Kidney (tissue), 14 donors: ENCODE results near the gene KRT79. TPM values are rescaled to one million over a fixed set of nuclear protein-coding genes. Genes with fewer than 3 reads are reported as not detected.

Experiments
- DNase-seq, 5 donors: peaks; one replicate each; pipeline ENCODE4 v3.0.0-alpha.2; 2013 to 2020
- FAIRE-seq: peaks from 2 replicates; lab custom pipeline; 2012; peaks lifted over from hg19 to GRCh38; lab: Jason Lieb, UNC
- H3K27ac ChIP-seq, 2 donors: one replicate each; pipeline ENCODE4 v1.7.0; 2013; ENCODE audit warnings: low read depth in 2 of 2, low read length in 2 of 2, inconsistent platforms in 1 of 2
- H3K27me3 ChIP-seq: one replicate; pipeline ENCODE4 v1.7.1; 2013; ENCODE audit warnings: low read length, inconsistent platforms; ENCODE audit not compliant: control insufficient read depth, insufficient read depth
- H3K36me3 ChIP-seq, 3 donors: one replicate each; pipeline versions ENCODE4 v1.7.0 to v1.7.1; 2013; ENCODE audit warnings: low read length in 3 of 3, control low read depth in 1 of 3, inconsistent platforms in 1 of 3; ENCODE audit not compliant: insufficient read depth in 3 of 3, control insufficient read depth in 2 of 3
- H3K4me1 ChIP-seq, 3 donors: one replicate each; pipeline versions ENCODE4 v1.7.0 to v1.7.1; 2013; ENCODE audit warnings: low read length in 3 of 3, inconsistent platforms in 1 of 3, low read depth in 1 of 3; ENCODE audit not compliant: control insufficient read depth in 2 of 3, insufficient read depth in 2 of 3
- H3K4me3 ChIP-seq, 3 donors: one replicate each; pipeline versions ENCODE4 v1.7.0 to v1.8.1; 2013; ENCODE audit warnings: low read length in 3 of 3, control low read depth in 1 of 3, inconsistent platforms in 1 of 3
- H3K9ac ChIP-seq, 3 donors: one replicate each; pipeline versions ENCODE4 v1.7.0 to v1.7.1; 2013; ENCODE audit warnings: low read length in 3 of 3, control low read depth in 1 of 3, inconsistent platforms in 1 of 3
- H3K9me3 ChIP-seq, 3 donors: one replicate each; pipeline versions ENCODE4 v1.7.0 to v1.7.1; 2013; ENCODE audit warnings: low read length in 3 of 3, control low read depth in 1 of 3, inconsistent platforms in 1 of 3; ENCODE audit not compliant: control insufficient read depth in 2 of 3, insufficient read depth in 1 of 3
- CTCF ChIP-seq: IDR thresholded peaks from 3 replicates; pipeline ENCODE4 v1.5.1; 2012; ENCODE audit warnings: mild to moderate bottlenecking, moderate library complexity, borderline replicate concordance; ENCODE audit not compliant: insufficient read depth; ENCODE audit errors: extremely low read depth
- intact Hi-C: fragments of 100-400 bp; cut with DNase I; formaldehyde crosslinking; loops from one replicate; pipeline ENCODE4 v1.11.1; 2022
- polyA plus RNA-seq: library from polyadenylated mRNA; stranded (reverse); fragments of 350-450 nt; fragmentation: Illumina TruSeq; extraction: RNeasy Lipid Tissue Mini Kit (QIAGEN cat#74804); gene quantifications from one replicate; pipeline ENCODE4 v1.2.3, GENCODE V29; 2014; ENCODE audit warnings: low read depth, low replicate concordance; ENCODE audit not compliant: insufficient read depth
- total RNA-seq: library from RNA; stranded (reverse); fragmentation: NEBNext Ultra II Directional; extraction: Animal tissue kit (Norgen Biotek cat#: 25700); gene quantifications from one replicate; pipeline ENCODE4 v1.2.1, GENCODE V29; 2021
- donor health status: control.
- donor health status: control.
- donor health status: control.
- donor health status: control.
- donor health status: control.
- donor health status: DM: yes; HTN: yes; CAD: no.
- donor health status: Normal renal cell carcinoma (clear cell type).

KRT79 gene
- total and polyA plus RNA-seq, 2 donors from 2014 or later, result not detected

GRCh38 chr12:52829986-52830770 is 3.9 kb downstream of the KRT79 start:
- FAIRE-seq, result no peak

GRCh38 chr12:52828591-52829021 is 5.5 kb downstream of the KRT79 start:
- no peak for FAIRE-seq
- no peak overlapping the region for H3K9ac ChIP-seq
- TF ChIP-seq CTCF, result no peak

More at GRCh38 chr12:52829986-52830770, 3.9 kb downstream of the KRT79 start:
- DNase-seq, result no peak
- Histone ChIP-seq H3K4me1 (no peaks in the 10 kb centered on the region), H3K9ac (no peak overlapping the region), H3K9me3 (no peaks in the 10 kb centered on the region), H3K36me3 (no peaks in the 10 kb centered on the region), H3K27ac (no peak overlapping the region), H3K4me3 (no peak overlapping the region), H3K27me3 (no peaks in the 10 kb centered on the region)
- TF ChIP-seq CTCF, result no peak
- intact Hi-C loops, result no loop called here

GRCh38 chr12:52828156-52828555 is 6.0 kb downstream of the KRT79 start:
- intact Hi-C loops, result no loop called here
- Histone ChIP-seq H3K9me3 (no peaks in the 10 kb centered on the region), H3K4me3 (no peak overlapping the region), H3K27me3 (no peaks in the 10 kb centered on the region), H3K9ac (no peak overlapping the region), H3K36me3 (no peaks in the 10 kb centered on the region), H3K27ac (no peak overlapping the region), H3K4me1 (no peaks in the 10 kb centered on the region)
- DNase-seq, result no peak
- TF ChIP-seq CTCF, result no peak
- FAIRE-seq, result no peak

More at GRCh38 chr12:52828591-52829021, 5.5 kb downstream of the KRT79 start:
- DNase-seq, result no peak
- Histone ChIP-seq H3K36me3 (no peaks in the 10 kb centered on the region), H3K4me3 (no peak overlapping the region), H3K4me1 (no peaks in the 10 kb centered on the region), H3K27me3 (no peaks in the 10 kb centered on the region), H3K9me3 (no peaks in the 10 kb centered on the region), H3K27ac (no peak overlapping the region)
- intact Hi-C loops, result no loop called here
